Breast epithelium (tissue), 4 donors: ENCODE data around the gene KLHL21. TPM values are rescaled to one million over a fixed set of nuclear protein-coding genes. Genes with fewer than 3 reads are reported as not detected.

Experiments
- DNase-seq, 2 donors: peaks; one replicate each; pipeline ENCODE4 v3.0.0-alpha.2; 2019; ENCODE audit warnings: low spot score in 2 of 2
- H3K27ac ChIP-seq, 2 donors: fragments of 200-600 bp; sonication (generic) in 1 of 2; one replicate each; pipeline ENCODE4 v1.5.1; 2016 to 2019; ENCODE audit warnings: mild to moderate bottlenecking in 1 of 2
- H3K27me3 ChIP-seq, 2 donors: fragments of 200-600 bp; sonication (generic) in 1 of 2; one replicate each; pipeline versions ENCODE4 v1.5.1 to v1.6.0; 2017 to 2019; ENCODE audit warnings: control low read depth in 1 of 2, mild to moderate bottlenecking in 1 of 2
- H3K36me3 ChIP-seq: fragments of 200-600 bp; one replicate; pipeline ENCODE4 v1.5.1; 2019
- H3K4me1 ChIP-seq, 2 donors: fragments of 200-600 bp; sonication (generic); one replicate each; pipeline ENCODE4 v1.5.1; 2016 to 2019; ENCODE audit warnings: control low read depth in 1 of 2
- H3K4me3 ChIP-seq, 3 donors: fragments of 200-600 bp; sonication (generic); 1 replicate in 2 of 3; 2 replicates in 1 of 3; pipeline ENCODE4 v1.5.1; 2016 to 2019; ENCODE audit warnings: mild to moderate bottlenecking in 3 of 3, moderate library complexity in 2 of 3
- H3K9me3 ChIP-seq, 2 donors: fragments of 200-600 bp; sonication (generic) in 1 of 2; one replicate each; pipeline ENCODE4 v1.5.1; 2016 to 2019; ENCODE audit warnings: control low read depth in 1 of 2
- CTCF ChIP-seq, 3 donors: fragments of 450-650 bp; IDR thresholded peaks; one replicate each; pipeline ENCODE4 v1.5.1; 2016 to 2017; ENCODE audit warnings: antibody characterized with exemption in 3 of 3, mild to moderate bottlenecking in 3 of 3, moderate library complexity in 3 of 3
- POLR2A ChIP-seq: fragments of 450-650 bp; IDR thresholded peaks from one replicate; pipeline ENCODE4 v1.6.1; 2016; ENCODE audit warnings: antibody characterized with exemption, mild to moderate bottlenecking, moderate library complexity
- POLR2AphosphoS5 ChIP-seq, 3 donors: sonication (generic); formaldehyde crosslinking; IDR thresholded peaks; one replicate each; pipeline ENCODE4 v1.6.1; 2017; ENCODE audit warnings: antibody characterized with exemption in 3 of 3
- intact Hi-C: fragments of 100-400 bp; cut with DNase I; formaldehyde crosslinking; loops from one replicate; pipeline ENCODE4 v1.15.1; 2023; ENCODE audit warnings: low total_unique reads
- total RNA-seq, 3 donors: library from RNA; depleted of rRNA; stranded (reverse); fragments of >200 nt; gene quantifications; one replicate each; pipeline ENCODE4 v1.1.0, GENCODE V29; 2016

The KLHL21 gene
- total RNA-seq, 3 donors from 2014 or later = 45.2 to 61.3 (median 58.1) TPM

DNA sequence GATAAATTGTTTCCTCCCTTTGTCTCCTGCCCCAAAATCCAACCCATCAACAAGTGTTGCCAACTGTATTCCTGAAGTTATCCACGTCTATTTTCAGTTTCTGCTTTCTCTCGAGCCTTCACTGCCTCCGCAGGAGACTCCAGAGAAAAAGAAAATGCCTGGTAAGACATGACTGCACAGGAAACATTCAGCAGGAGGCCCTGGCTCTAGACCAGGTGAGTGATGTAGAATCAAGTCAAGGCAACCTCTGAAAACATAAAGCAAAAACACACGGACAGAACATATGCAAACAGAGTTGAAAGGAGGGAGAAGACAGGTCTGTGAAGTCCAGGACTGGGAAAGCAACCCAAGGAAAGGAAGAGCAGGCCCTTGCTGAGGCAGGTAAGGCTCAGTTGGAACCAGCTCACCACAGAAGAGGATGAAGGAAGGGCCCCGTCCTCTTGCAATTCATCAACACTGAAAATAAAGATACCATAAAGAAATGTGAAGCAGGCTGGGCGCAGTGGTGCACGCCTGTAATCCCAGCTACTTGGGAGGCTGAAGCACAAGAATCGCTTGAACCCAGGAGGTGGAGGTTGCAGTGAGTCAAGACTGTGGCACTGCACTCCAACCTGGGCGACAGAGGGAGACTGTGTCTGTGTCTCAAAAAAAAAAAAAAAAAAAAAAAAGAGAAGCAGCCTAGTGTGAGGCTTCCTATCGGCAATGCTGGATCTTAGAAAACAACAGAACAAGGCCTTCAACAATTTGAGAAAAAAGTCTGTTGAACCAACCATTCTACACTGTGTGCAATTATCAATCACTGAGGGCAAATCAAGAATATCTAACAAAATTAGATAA, 57.2 kb downstream of the KLHL21 start:
- DNase-seq = no peak
- TF ChIP-seq POLR2A = no peak
- no peak for TF ChIP-seq CTCF (IDR thresholded peaks at IDR 0.05)
- no peak for TF ChIP-seq POLR2AphosphoS5 (IDR thresholded peaks at IDR 0.05)
- Histone ChIP-seq H3K9me3 (no peaks in the 10 kb centered on the region), H3K27me3 (no peaks in the 10 kb centered on the region), H3K27ac (no peak overlapping the region), H3K36me3 (no peaks in the 10 kb centered on the region), H3K4me3 (no peak overlapping the region), H3K4me1 (no peaks in the 10 kb centered on the region)
- intact Hi-C loops = no loop called here

GRCh38 chr1:6544831-6545230, 57.8 kb downstream of the KLHL21 start:
- H3K4me3 ChIP-seq = no peak overlapping the region
- no peak for DNase-seq
- H3K36me3 ChIP-seq = no peaks in the 10 kb centered on the region
- H3K27me3 ChIP-seq = no peaks in the 10 kb centered on the region
- H3K9me3 ChIP-seq = no peaks in the 10 kb centered on the region
- intact Hi-C loops = no loop called here
- no peak overlapping the region for H3K27ac ChIP-seq
- H3K4me1 ChIP-seq = no peaks in the 10 kb centered on the region
- TF ChIP-seq CTCF (IDR thresholded peaks at IDR 0.05) (no peak), POLR2A (no peak), POLR2AphosphoS5 (IDR thresholded peaks at IDR 0.05) (no peak)

Other genes with a start within 250 kb of the KLHL21 start
- gene ACOT7, start 209.1 kb downstream of the KLHL21 start, total RNA-seq = 10 to 100 TPM in 2 of 3 donors, 1 to 10 TPM in 1; 9.4 to 12.8 (median 11.5) TPM
- 1 to 10 TPM in 2 of 3 donors, not detected in 1; 3.4 to 3.6 TPM for gene HES2, start 182.9 kb downstream of the KLHL21 start, total RNA-seq
- 10 to 100 TPM in 2 of 3 donors, not detected in 1; 10.8 to 11.1 TPM for gene ESPN, start 178.1 kb downstream of the KLHL21 start, total RNA-seq
- gene TNFRSF25, start 136.7 kb downstream of the KLHL21 start, total RNA-seq = 10 to 100 TPM in 2 of 3 donors, 1 to 10 TPM in 1; 3.8 to 13.1 (median 12.4) TPM
- gene PLEKHG5, start 111.2 kb downstream of the KLHL21 start, total RNA-seq = 10 to 100 TPM in 2 of 3 donors, 1 to 10 TPM in 1; 7.0 to 12.0 (median 11.8) TPM
- gene NOL9, start 48.4 kb downstream of the KLHL21 start, total RNA-seq = 10 to 100 TPM; 14.7 to 29.6 (median 25.2) TPM
- under 1 TPM in 1 of 3 donors, not detected in 2; 0.16 TPM for gene TAS1R1, start 47.6 kb downstream of the KLHL21 start, total RNA-seq
- gene ZBTB48, start 22.9 kb downstream of the KLHL21 start, total RNA-seq = 10 to 100 TPM; 19.3 to 19.6 (median 19.4) TPM
- gene PHF13, start 10.9 kb upstream of the KLHL21 start, total RNA-seq = 10 to 100 TPM; 10.9 to 18.3 (median 14.4) TPM
- gene THAP3, start 22.0 kb upstream of the KLHL21 start, total RNA-seq = 10 to 100 TPM; 20.3 to 28.2 (median 28.1) TPM
- 10 to 100 TPM; 23.0 to 30.5 (median 25.6) TPM for gene DNAJC11, start 98.9 kb upstream of the KLHL21 start, total RNA-seq
- 10 to 100 TPM; 53.4 to 84.0 (median 61.9) TPM for gene CAMTA1, start 182.6 kb upstream of the KLHL21 start, total RNA-seq